ENCODE results near the gene BRD9. TPM values are rescaled to one million over a fixed set of nuclear protein-coding genes. Genes with fewer than 3 reads are reported as not detected.
"Not testable (repeated sequence)": the region's sequence is repeated elsewhere in the genome, so short reads cannot be mapped to it uniquely, and the experiment has no call there.

The BRD9 gene
- total RNA-seq, 1 experiment from 2014 or later, result 27.9 TPM

GRCh38 chr5:923281-923873 is 30.8 kb upstream of the BRD9 start:
- peak; percentile 73 for DNase-seq (ENCODE audit: low read depth)

GRCh38 chr5:922436-923280 is 30.1 kb upstream of the BRD9 start:
- DNase-seq (ENCODE audit: low read depth), result no peak

- DNase-seq (ENCODE audit: low read depth), result no peak
Measured at GRCh38 chr5:921456-922435, 29.1 kb upstream of the BRD9 start.

- no peak for DNase-seq (ENCODE audit: low read depth)
Measured at GRCh38 chr5:920321-920720, 27.7 kb upstream of the BRD9 start.

GRCh38 chr5:919356-920000 is 26.9 kb upstream of the BRD9 start:
- no peak for DNase-seq (ENCODE audit: low read depth)

- DNase-seq (ENCODE audit: low read depth), result not testable (repeated sequence)
Measured at GRCh38 chr5:918717-919116, 26.1 kb upstream of the BRD9 start.

- no peak for DNase-seq (ENCODE audit: low read depth)
Measured at GRCh38 chr5:916441-917293, 24.1 kb upstream of the BRD9 start.

- DNase-seq (ENCODE audit: low read depth), result no peak
Measured at GRCh38 chr5:915946-916345, 23.3 kb upstream of the BRD9 start.

- not testable (repeated sequence) for DNase-seq (ENCODE audit: low read depth)
Measured at GRCh38 chr5:915346-915745, 22.7 kb upstream of the BRD9 start.

- DNase-seq (ENCODE audit: low read depth), result no peak
Measured at GRCh38 chr5:914612-915011, 22.0 kb upstream of the BRD9 start.

- DNase-seq (ENCODE audit: low read depth), result no peak
Measured at GRCh38 chr5:914174-914573, 21.6 kb upstream of the BRD9 start.

GRCh38 chr5:912280-913091 is 19.9 kb upstream of the BRD9 start:
- peak; percentile 95 for DNase-seq (ENCODE audit: low read depth)

GRCh38 chr5:911601-912000 is 19.0 kb upstream of the BRD9 start:
- DNase-seq (ENCODE audit: low read depth), result peak; percentile 88

GRCh38 chr5:910769-911160 is 18.2 kb upstream of the BRD9 start:
- no peak for DNase-seq (ENCODE audit: low read depth)

GRCh38 chr5:909994-910768 is 17.6 kb upstream of the BRD9 start:
- DNase-seq (ENCODE audit: low read depth), result no peak

GRCh38 chr5:909086-909485 is 16.5 kb upstream of the BRD9 start:
- no peak for DNase-seq (ENCODE audit: low read depth)

- no peak for DNase-seq (ENCODE audit: low read depth)
Measured at GRCh38 chr5:908172-908571, 15.6 kb upstream of the BRD9 start.

- no peak for DNase-seq (ENCODE audit: low read depth)
Measured at GRCh38 chr5:907366-907910, 14.8 kb upstream of the BRD9 start.

- DNase-seq (ENCODE audit: low read depth), result no peak
Measured at GRCh38 chr5:905139-905642, 12.6 kb upstream of the BRD9 start.

All from RPMI7951 (cell line).